Skeletal muscle satellite cell (primary cell): Measurements from ENCODE around the gene CHST3.
"Not testable (repeated sequence)": the region's sequence is repeated elsewhere in the genome, so short reads cannot be mapped to it uniquely, and the experiment has no call there.

Experiments
- H3K27me3 ChIP-seq: 2 replicates; pipeline ENCODE4 v1.7.0; 2013; ENCODE audit warnings: low read length; ENCODE audit not compliant: control insufficient read depth, insufficient read depth
- H3K36me3 ChIP-seq: 2 replicates; pipeline ENCODE4 v1.7.0; 2013; ENCODE audit warnings: mild to moderate bottlenecking, control low read depth, low read length; ENCODE audit not compliant: insufficient read depth
- H3K4me1 ChIP-seq: 2 replicates; pipeline ENCODE4 v1.7.0; 2013; ENCODE audit warnings: low read length; ENCODE audit not compliant: control insufficient read depth, insufficient read depth
- H3K4me2 ChIP-seq: 2 replicates; pipeline ENCODE4 v1.7.0; 2013; ENCODE audit warnings: mild to moderate bottlenecking, low read length
- H3K4me3 ChIP-seq: 2 replicates; pipeline ENCODE4 v1.7.0; 2013; ENCODE audit warnings: low read length
- H3K9ac ChIP-seq: 2 replicates; pipeline ENCODE4 v1.7.0; 2013; ENCODE audit warnings: mild to moderate bottlenecking, low read depth, low read length, moderate library complexity
- H3K9me3 ChIP-seq: replicated peaks from 2 replicates; pipeline ENCODE4 v1.7.0; 2013; ENCODE audit warnings: mild to moderate bottlenecking, control low read depth, low read length

Gene CHST3

GRCh38 chr10:71977614-71977903 is 13.4 kb downstream of the CHST3 start:
- H3K36me3 ChIP-seq, H3K9me3 ChIP-seq, H3K4me3 ChIP-seq, H3K9ac ChIP-seq, H3K27me3 ChIP-seq, H3K4me2 ChIP-seq: not testable (repeated sequence)
- peaks cover 99% of the 10 kb centered on the region for H3K4me1 ChIP-seq

GRCh38 chr10:71978476-71978875 is 14.3 kb downstream of the CHST3 start:
- Histone ChIP-seq H3K4me3 (no peak overlapping the region), H3K4me2 (no peak overlapping the region), H3K4me1 (peaks cover 97% of the 10 kb centered on the region), H3K9ac (no peak overlapping the region), H3K9me3 (no peaks in the 10 kb centered on the region), H3K36me3 (peaks cover 8% of the 10 kb centered on the region), H3K27me3 (no peaks in the 10 kb centered on the region)

- Histone ChIP-seq H3K4me1 (peaks cover 91% of the 10 kb centered on the region), H3K36me3 (peaks cover 9% of the 10 kb centered on the region), H3K4me3 (no peak overlapping the region), H3K9me3 (no peaks in the 10 kb centered on the region), H3K27me3 (no peaks in the 10 kb centered on the region), H3K9ac (no peak overlapping the region), H3K4me2 (no peak overlapping the region)
Observed at GRCh38 chr10:71978988-71979691, 14.9 kb downstream of the CHST3 start.

- H3K4me2 ChIP-seq: peak overlapping the region; percentile 74
- peaks cover 91% of the 10 kb centered on the region for H3K4me1 ChIP-seq
- no peaks in the 10 kb centered on the region for H3K27me3 ChIP-seq
- H3K36me3 ChIP-seq: peaks cover 12% of the 10 kb centered on the region
- peak overlapping the region; percentile 45 for H3K9ac ChIP-seq
- no peaks in the 10 kb centered on the region for H3K9me3 ChIP-seq
- H3K4me3 ChIP-seq: peak overlapping the region; percentile 25
Observed at GRCh38 chr10:71979692-71980062, 15.5 kb downstream of the CHST3 start.

GRCh38 chr10:71980181-71981014 is 16.2 kb downstream of the CHST3 start:
- peaks cover 12% of the 10 kb centered on the region for H3K36me3 ChIP-seq
- no peaks in the 10 kb centered on the region for H3K9me3 ChIP-seq
- H3K9ac ChIP-seq: peak overlapping the region; percentile 65
- H3K4me3 ChIP-seq: peak overlapping the region; percentile 47
- peak overlapping the region; percentile 74 for H3K4me2 ChIP-seq
- H3K4me1 ChIP-seq: peaks cover 91% of the 10 kb centered on the region
- no peaks in the 10 kb centered on the region for H3K27me3 ChIP-seq

- Histone ChIP-seq H3K27me3 (no peaks in the 10 kb centered on the region), H3K36me3 (peaks cover 12% of the 10 kb centered on the region), H3K4me1 (peaks cover 91% of the 10 kb centered on the region), H3K9ac (peak overlapping the region; percentile 65), H3K4me3 (peak overlapping the region; percentile 47), H3K9me3 (no peaks in the 10 kb centered on the region), H3K4me2 (peak overlapping the region; percentile 74)
Observed at GRCh38 chr10:71981015-71981875, 17.1 kb downstream of the CHST3 start.

- Histone ChIP-seq H3K4me3 (no peak overlapping the region), H3K4me1 (peaks cover 91% of the 10 kb centered on the region), H3K27me3 (no peaks in the 10 kb centered on the region), H3K36me3 (peaks cover 12% of the 10 kb centered on the region), H3K9me3 (no peaks in the 10 kb centered on the region), H3K9ac (peak overlapping the region; percentile 65), H3K4me2 (peak overlapping the region; percentile 74)
Observed at GRCh38 chr10:71981876-71982230, 17.7 kb downstream of the CHST3 start.

GRCh38 chr10:71982269-71983178 is 18.3 kb downstream of the CHST3 start:
- Histone ChIP-seq H3K4me2 (peak overlapping the region; percentile 74), H3K9ac (peak overlapping the region; percentile 65), H3K27me3 (no peaks in the 10 kb centered on the region), H3K4me3 (no peak overlapping the region), H3K9me3 (no peaks in the 10 kb centered on the region), H3K36me3 (peaks cover 12% of the 10 kb centered on the region), H3K4me1 (peaks cover 91% of the 10 kb centered on the region)

GRCh38 chr10:71984126-71984808 is 20.1 kb downstream of the CHST3 start:
- H3K9me3 ChIP-seq: no peaks in the 10 kb centered on the region
- no peaks in the 10 kb centered on the region for H3K27me3 ChIP-seq
- peaks cover 17% of the 10 kb centered on the region for H3K36me3 ChIP-seq
- H3K9ac ChIP-seq: peak overlapping the region; percentile 0
- H3K4me3 ChIP-seq: no peak overlapping the region
- H3K4me1 ChIP-seq: peaks cover 78% of the 10 kb centered on the region
- H3K4me2 ChIP-seq: no peak overlapping the region

GRCh38 chr10:71984809-71985388 is 20.7 kb downstream of the CHST3 start:
- Histone ChIP-seq H3K36me3 (peaks cover 17% of the 10 kb centered on the region), H3K4me2 (peak overlapping the region; percentile 49), H3K9me3 (no peaks in the 10 kb centered on the region), H3K4me1 (peaks cover 72% of the 10 kb centered on the region), H3K4me3 (no peak overlapping the region), H3K9ac (peak overlapping the region; percentile 8), H3K27me3 (no peaks in the 10 kb centered on the region)
